HL-60 (cell line): ENCODE measurements around the gene ZNF813.

Source experiments
- DNase-seq, 2 experiments: peaks; one replicate each; pipeline ENCODE4 v3.0.0-alpha.2; 2010 to 2020; ENCODE audit warnings: low read depth in 1 of 2, low spot score in 1 of 2
- H3K27ac ChIP-seq: fragments of 250-450 bp; sonication (Bioruptor Pico); replicated peaks from 2 replicates; pipeline ENCODE4 v1.5.1; 2020; ENCODE audit warnings: mild to moderate bottlenecking, moderate library complexity
- H3K27me3 ChIP-seq: fragments of 250-450 bp; sonication (Bioruptor Pico); 2 replicates; pipeline ENCODE4 v1.5.1; 2021; ENCODE audit warnings: mild to moderate bottlenecking, moderate library complexity; ENCODE audit not compliant: insufficient read depth, poor library complexity, severe bottlenecking
- H3K4me3 ChIP-seq: replicated peaks from 2 replicates; pipeline ENCODE4 v1.5.1; 2011; ENCODE audit warnings: mild to moderate bottlenecking, control low read depth, low read length; ENCODE audit not compliant: insufficient read depth
- GABPA ChIP-seq: IDR thresholded peaks from 2 replicates; pipeline ENCODE4 v1.6.1; 2012; ENCODE audit warnings: low read depth
- POLR2AphosphoS5 ChIP-seq: IDR thresholded peaks from 2 replicates; pipeline ENCODE4 v1.6.1; 2012; ENCODE audit warnings: low read depth
- SPI1 ChIP-seq: IDR thresholded peaks from 2 replicates; pipeline ENCODE4 v1.6.1; 2012; ENCODE audit warnings: low read depth, mild to moderate bottlenecking, borderline replicate concordance
- TF ChIP-seq, protein P1 (sequence below): IDR thresholded peaks from 2 replicates; pipeline ENCODE4 v1.6.1; 2012; ENCODE audit warnings: low read depth; ENCODE audit not compliant: insufficient replicate concordance
- TF ChIP-seq, protein P2 (sequence below): IDR thresholded peaks from one replicate; pipeline ENCODE4 v1.5.1; 2011; ENCODE audit warnings: low read length, control low read depth, inconsistent platforms; ENCODE audit not compliant: insufficient read depth

The ZNF813 gene

DNA sequence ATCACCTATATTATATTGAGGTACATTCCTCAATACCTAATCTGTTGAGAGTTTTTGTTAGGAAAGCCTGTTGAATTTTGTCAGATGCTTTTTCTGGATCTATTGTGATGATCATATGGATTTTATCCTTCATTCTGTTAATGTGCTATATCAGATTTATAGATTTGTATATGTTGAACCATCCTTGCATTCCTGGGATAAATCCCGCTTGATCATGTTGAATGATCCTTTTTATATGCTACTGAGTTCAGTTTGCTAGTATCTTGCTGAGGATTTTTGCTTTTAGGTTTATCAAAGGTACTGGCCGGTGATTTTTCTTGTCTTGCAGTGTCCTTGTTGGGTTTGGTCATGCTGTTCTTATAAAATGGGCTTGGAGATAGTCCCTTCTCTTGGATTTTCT, 58.4 kb downstream of the ZNF813 start:
- no peak for DNase-seq
- Histone ChIP-seq H3K4me3 (no peak overlapping the region), H3K27ac (no peak overlapping the region), H3K27me3 (no peaks in the 10 kb centered on the region)
- TF ChIP-seq, protein P1, sequence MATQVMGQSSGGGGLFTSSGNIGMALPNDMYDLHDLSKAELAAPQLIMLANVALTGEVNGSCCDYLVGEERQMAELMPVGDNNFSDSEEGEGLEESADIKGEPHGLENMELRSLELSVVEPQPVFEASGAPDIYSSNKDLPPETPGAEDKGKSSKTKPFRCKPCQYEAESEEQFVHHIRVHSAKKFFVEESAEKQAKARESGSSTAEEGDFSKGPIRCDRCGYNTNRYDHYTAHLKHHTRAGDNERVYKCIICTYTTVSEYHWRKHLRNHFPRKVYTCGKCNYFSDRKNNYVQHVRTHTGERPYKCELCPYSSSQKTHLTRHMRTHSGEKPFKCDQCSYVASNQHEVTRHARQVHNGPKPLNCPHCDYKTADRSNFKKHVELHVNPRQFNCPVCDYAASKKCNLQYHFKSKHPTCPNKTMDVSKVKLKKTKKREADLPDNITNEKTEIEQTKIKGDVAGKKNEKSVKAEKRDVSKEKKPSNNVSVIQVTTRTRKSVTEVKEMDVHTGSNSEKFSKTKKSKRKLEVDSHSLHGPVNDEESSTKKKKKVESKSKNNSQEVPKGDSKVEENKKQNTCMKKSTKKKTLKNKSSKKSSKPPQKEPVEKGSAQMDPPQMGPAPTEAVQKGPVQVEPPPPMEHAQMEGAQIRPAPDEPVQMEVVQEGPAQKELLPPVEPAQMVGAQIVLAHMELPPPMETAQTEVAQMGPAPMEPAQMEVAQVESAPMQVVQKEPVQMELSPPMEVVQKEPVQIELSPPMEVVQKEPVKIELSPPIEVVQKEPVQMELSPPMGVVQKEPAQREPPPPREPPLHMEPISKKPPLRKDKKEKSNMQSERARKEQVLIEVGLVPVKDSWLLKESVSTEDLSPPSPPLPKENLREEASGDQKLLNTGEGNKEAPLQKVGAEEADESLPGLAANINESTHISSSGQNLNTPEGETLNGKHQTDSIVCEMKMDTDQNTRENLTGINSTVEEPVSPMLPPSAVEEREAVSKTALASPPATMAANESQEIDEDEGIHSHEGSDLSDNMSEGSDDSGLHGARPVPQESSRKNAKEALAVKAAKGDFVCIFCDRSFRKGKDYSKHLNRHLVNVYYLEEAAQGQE: no peak
- TF ChIP-seq SPI1 (no peak), GABPA (no peak), POLR2AphosphoS5 (no peak)
- TF ChIP-seq, protein P2, sequence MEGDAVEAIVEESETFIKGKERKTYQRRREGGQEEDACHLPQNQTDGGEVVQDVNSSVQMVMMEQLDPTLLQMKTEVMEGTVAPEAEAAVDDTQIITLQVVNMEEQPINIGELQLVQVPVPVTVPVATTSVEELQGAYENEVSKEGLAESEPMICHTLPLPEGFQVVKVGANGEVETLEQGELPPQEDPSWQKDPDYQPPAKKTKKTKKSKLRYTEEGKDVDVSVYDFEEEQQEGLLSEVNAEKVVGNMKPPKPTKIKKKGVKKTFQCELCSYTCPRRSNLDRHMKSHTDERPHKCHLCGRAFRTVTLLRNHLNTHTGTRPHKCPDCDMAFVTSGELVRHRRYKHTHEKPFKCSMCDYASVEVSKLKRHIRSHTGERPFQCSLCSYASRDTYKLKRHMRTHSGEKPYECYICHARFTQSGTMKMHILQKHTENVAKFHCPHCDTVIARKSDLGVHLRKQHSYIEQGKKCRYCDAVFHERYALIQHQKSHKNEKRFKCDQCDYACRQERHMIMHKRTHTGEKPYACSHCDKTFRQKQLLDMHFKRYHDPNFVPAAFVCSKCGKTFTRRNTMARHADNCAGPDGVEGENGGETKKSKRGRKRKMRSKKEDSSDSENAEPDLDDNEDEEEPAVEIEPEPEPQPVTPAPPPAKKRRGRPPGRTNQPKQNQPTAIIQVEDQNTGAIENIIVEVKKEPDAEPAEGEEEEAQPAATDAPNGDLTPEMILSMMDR: no peak

DNA sequence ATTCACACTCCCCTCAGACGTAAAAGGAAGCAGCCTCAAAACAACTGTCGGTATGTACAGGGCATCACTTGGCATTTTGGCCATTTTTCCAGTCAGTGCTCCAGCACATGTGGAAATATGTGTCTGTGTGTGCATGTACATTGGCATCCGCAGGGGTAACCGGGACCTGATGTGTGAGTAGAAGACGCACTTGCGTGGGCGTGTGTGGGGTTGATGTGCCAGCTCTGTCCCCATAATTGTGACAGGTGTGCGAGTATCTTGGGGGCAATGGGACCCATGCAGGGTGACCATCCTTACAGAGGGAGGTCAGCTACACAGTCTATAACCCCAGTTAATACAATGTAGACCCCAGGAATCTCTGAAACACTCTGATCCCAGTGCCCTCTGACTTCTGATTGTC, 63.1 kb downstream of the ZNF813 start:
- TF ChIP-seq SPI1 (no peak), POLR2AphosphoS5 (no peak)
- TF ChIP-seq, protein P2: no peak
- no peak for DNase-seq
- no peak overlapping the region for H3K27ac ChIP-seq
- no peaks in the 10 kb centered on the region for H3K27me3 ChIP-seq
- no peak overlapping the region for H3K4me3 ChIP-seq

DNA sequence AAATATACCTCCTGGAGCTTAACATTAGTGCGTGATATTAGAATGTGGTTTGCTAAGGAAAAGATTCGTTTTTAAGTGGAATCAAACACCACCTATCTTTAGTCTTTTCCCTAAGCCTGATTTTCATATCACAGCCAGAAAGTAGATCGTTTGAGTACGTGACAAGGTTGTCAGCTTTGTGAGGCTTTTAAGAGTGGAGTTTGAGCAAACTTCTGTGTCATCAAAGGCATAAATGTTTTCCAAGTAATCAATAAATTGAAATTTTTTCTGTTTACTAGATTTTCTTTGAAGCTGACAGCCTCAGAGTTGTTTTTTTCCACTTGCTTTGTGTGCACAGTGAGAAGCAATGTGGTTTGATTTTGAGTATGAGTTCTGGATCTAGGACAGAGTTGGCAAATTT, 63.9 kb downstream of the ZNF813 start:
- DNase-seq: no peak
- TF ChIP-seq, protein P1: no peak
- no peak for TF ChIP-seq GABPA
- no peak for TF ChIP-seq SPI1
- TF ChIP-seq, protein P2: no peak
- TF ChIP-seq POLR2AphosphoS5: no peak
- no peak overlapping the region for H3K27ac ChIP-seq
- H3K4me3 ChIP-seq: no peak overlapping the region
- no peaks in the 10 kb centered on the region for H3K27me3 ChIP-seq

DNA sequence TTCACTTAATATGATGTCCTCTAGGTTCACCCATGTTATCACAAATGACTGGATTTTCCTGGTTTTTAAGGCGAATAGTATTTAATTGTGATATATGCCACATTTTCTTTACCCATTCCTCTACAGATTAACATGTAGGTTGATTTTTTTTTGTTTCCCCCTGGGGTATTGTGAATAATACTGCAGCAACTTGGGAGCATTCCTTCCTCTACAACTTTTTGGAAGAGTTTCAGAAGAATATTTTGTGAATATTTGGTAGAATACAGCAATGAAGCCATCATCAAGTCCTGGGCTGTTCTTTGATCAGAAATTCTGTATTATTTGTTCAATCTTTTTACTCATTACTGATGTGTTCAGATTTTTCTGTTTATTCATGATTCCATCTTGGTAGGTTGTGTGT, 64.8 kb downstream of the ZNF813 start:
- H3K27ac ChIP-seq: no peak overlapping the region
- no peak overlapping the region for H3K4me3 ChIP-seq
- TF ChIP-seq SPI1 (no peak), POLR2AphosphoS5 (no peak)
- TF ChIP-seq, protein P1: no peak
- TF ChIP-seq, protein P2: no peak
- DNase-seq: no peak
- no peaks in the 10 kb centered on the region for H3K27me3 ChIP-seq
